Motor neuron (in vitro differentiated cells): Measurements from ENCODE around the gene MAP3K7. TPM values are rescaled to one million over a fixed set of nuclear protein-coding genes. Genes with fewer than 3 reads are reported as not detected.
A peak's percentile ranks its signal among the peaks of the same experiment; 100 is the strongest.

Source experiments
- ATAC-seq, 8 experiments: fragments of 200-7000 bp; cut with Tn5 transposase; replicated peaks in 6 of 8; 2 replicates each; pipeline ENCODE4 v1.8.0; 2021; ENCODE audit warnings: mild to moderate bottlenecking in 8 of 8, moderate library complexity in 8 of 8
- H3K27ac ChIP-seq, 2 donors: fragments of 250-450 bp; sonication (Bioruptor Pico); 2 replicates each; pipeline ENCODE4 v1.9.0; 2021; ENCODE audit warnings: antibody characterized with exemption in 2 of 2, mild to moderate bottlenecking in 2 of 2, moderate library complexity in 1 of 2
- H3K4me1 ChIP-seq, 2 donors: fragments of 250-450 bp; sonication (Bioruptor Pico); replicated peaks in 1 of 2; 2 replicates each; pipeline ENCODE4 v1.6.1; 2021; ENCODE audit warnings: antibody characterized with exemption in 2 of 2, mild to moderate bottlenecking in 2 of 2, moderate library complexity in 1 of 2
- H3K4me3 ChIP-seq, 5 donors: fragments of 250-450 bp; sonication (Bioruptor Pico); 2 replicates each; pipeline ENCODE4 v1.9.0; 2021; ENCODE audit warnings: antibody characterized with exemption in 5 of 5, mild to moderate bottlenecking in 5 of 5, moderate library complexity in 4 of 5
- WGBS, 10 experiments: fragments of 450-650 bp; shearing (Covaris generic); methylation state at CpG; one replicate each; pipeline ENCODE4 v1.0.0; 2022; 5-methylcytosine and 5-hydroxymethylcytosine counted together
- in situ Hi-C, 9 experiments: fragments of 400-800 bp; cut with MboI; loops; one replicate each; pipeline ENCODE4 v1.15.0; 2021; ENCODE audit warnings: low sequenced_read_pairs in 9 of 9, low pct_unique_long_range_greater_than_20kb in 2 of 9; ENCODE audit not compliant: unreplicated experiment in 9 of 9
- total RNA-seq, 8 experiments: library from RNA; unstranded; fragments of 300-600 nt; gene quantifications; 2 replicates each; pipeline versions ENCODE4 v1.2.3 to v1.2.4, GENCODE V29; 2022

Gene MAP3K7
- total RNA-seq, 8 experiments from 2014 or later, result 27.2 to 44.8 (median 37.2) TPM

GRCh38 chr6:90598192-90598951 lies 11.5 kb upstream of the MAP3K7 start:
- WGBS, 10 experiments, result 5 to 100% (median 79%) methylated on average over 1 to 4 of the region's 4 CpGs
- Histone ChIP-seq H3K27ac (no peak overlapping the region), H3K4me1 (no peaks in the 10 kb centered on the region), H3K4me3 (no peak overlapping the region)
- in situ Hi-C loops, result no loop called here
- ATAC-seq, result no peak

- 12 to 100% (median 58%) methylated on average over 3 to 5 of the region's 5 CpGs for WGBS, 10 experiments
Measured at GRCh38 chr6:90596967-90597539, 10.2 kb upstream of the MAP3K7 start.

GRCh38 chr6:90595854-90596253 lies 9.0 kb upstream of the MAP3K7 start:
- Histone ChIP-seq H3K4me1 (no peaks in the 10 kb centered on the region), H3K27ac (no peak overlapping the region), H3K4me3 (no peak overlapping the region)
- in situ Hi-C loops, result no loop called here
- WGBS, 10 experiments, result 0 to 67% (median 45%) methylated on average over 1 to 3 of the region's 3 CpGs; no CpG with 5 or more reads in 6 of the 10 experiments
- no peak for ATAC-seq

More at GRCh38 chr6:90596967-90597539, 10.2 kb upstream of the MAP3K7 start:
- ATAC-seq, result no peak
- no peak overlapping the region for H3K27ac ChIP-seq
- H3K4me3 ChIP-seq, result no peak overlapping the region
- in situ Hi-C loops, result no loop called here
- no peaks in the 10 kb centered on the region for H3K4me1 ChIP-seq

- WGBS, 10 experiments, result 0 to 7% (median 0%) methylated on average over 3 to 7 of the region's 18 CpGs; no CpG with 5 or more reads in 7 of the 10 experiments
- peak; percentile 38 to 53 (median 45) for ATAC-seq
- peak overlapping the region; percentile 86 to 96 (median 91) for H3K4me3 ChIP-seq
- peak overlapping the region; percentile 98 to 99 for H3K27ac ChIP-seq
- H3K4me1 ChIP-seq, result peaks cover 7 to 27% of the 10 kb centered on the region in 2 donors
- in situ Hi-C loops, result no loop called here
Measured at GRCh38 chr6:90586546-90586835, 381 bp downstream of the MAP3K7 start.

- no peak for ATAC-seq
- in situ Hi-C loops, result no loop called here
- H3K27ac ChIP-seq, result no peak overlapping the region
- 12 to 100% (median 80%) methylated on average over 2 of the region's 2 CpGs; no CpG with 5 or more reads in 1 of the 10 experiments for WGBS, 10 experiments
- H3K4me1 ChIP-seq, result peaks cover 7 to 33% of the 10 kb centered on the region in 2 donors
- peak overlapping the region in 2 of 5 donors; percentile 7 to 96 for H3K4me3 ChIP-seq
Measured at GRCh38 chr6:90584636-90585255, 2.1 kb downstream of the MAP3K7 start.

- no peak for ATAC-seq
- Histone ChIP-seq H3K4me3 (no peak overlapping the region), H3K27ac (no peak overlapping the region), H3K4me1 (peaks cover 7 to 33% of the 10 kb centered on the region in 2 donors)
- in situ Hi-C loops, result no loop called here
Measured at GRCh38 chr6:90583836-90584481, 2.9 kb downstream of the MAP3K7 start.

- Histone ChIP-seq H3K4me1 (peaks cover 7 to 33% of the 10 kb centered on the region in 2 donors), H3K4me3 (no peak overlapping the region), H3K27ac (no peak overlapping the region)
- in situ Hi-C loops, result no loop called here
- WGBS, 10 experiments, result 89 to 100% (median 100%) methylated on average over 1 to 2 of the region's 2 CpGs; no CpG with 5 or more reads in 3 of the 10 experiments
- no peak for ATAC-seq
Measured at GRCh38 chr6:90583179-90583835, 3.6 kb downstream of the MAP3K7 start.

GRCh38 chr6:90581146-90581545 lies 5.7 kb downstream of the MAP3K7 start:
- WGBS, 10 experiments, result 90 to 100% (median 100%) methylated on average over 1 of the region's 1 CpG; no CpG with 5 or more reads in 4 of the 10 experiments
- in situ Hi-C loops, result no loop called here
- Histone ChIP-seq H3K4me3 (no peak overlapping the region), H3K4me1 (peaks cover 7 to 31% of the 10 kb centered on the region in 2 donors), H3K27ac (no peak overlapping the region)
- no peak for ATAC-seq

GRCh38 chr6:90578894-90579549 lies 7.8 kb downstream of the MAP3K7 start:
- 17 to 100% (median 95%) methylated on average over 1 of the region's 1 CpG; no CpG with 5 or more reads in 2 of the 10 experiments for WGBS, 10 experiments

GRCh38 chr6:90575267-90575666 lies 11.6 kb downstream of the MAP3K7 start:
- Histone ChIP-seq H3K4me1 (no peaks in the 10 kb centered on the region), H3K27ac (no peak overlapping the region), H3K4me3 (no peak overlapping the region)
- in situ Hi-C loops, result no loop called here
- ATAC-seq, result no peak
- 50 to 80% (median 67%) methylated on average over 2 to 3 of the region's 3 CpGs; no CpG with 5 or more reads in 1 of the 10 experiments for WGBS, 10 experiments

More at GRCh38 chr6:90578894-90579549, 7.8 kb downstream of the MAP3K7 start:
- Histone ChIP-seq H3K4me1 (peaks cover 0 to 15% of the 10 kb centered on the region in 2 donors), H3K27ac (no peak overlapping the region), H3K4me3 (no peak overlapping the region)
- no peak for ATAC-seq
- in situ Hi-C loops, result no loop called here

GRCh38 chr6:90574610-90575009 lies 12.3 kb downstream of the MAP3K7 start:
- Histone ChIP-seq H3K4me1 (no peaks in the 10 kb centered on the region), H3K4me3 (no peak overlapping the region), H3K27ac (no peak overlapping the region)
- in situ Hi-C loops, result no loop called here
- peak in 2 of 8 experiments; percentile 25 to 27 for ATAC-seq
- WGBS, 10 experiments, result 17 to 100% (median 88%) methylated on average over 1 to 2 of the region's 2 CpGs; no CpG with 5 or more reads in 2 of the 10 experiments

GRCh38 chr6:90573624-90574023 lies 13.2 kb downstream of the MAP3K7 start:
- in situ Hi-C loops, result no loop called here
- WGBS, 10 experiments, result 83 to 100% (median 83%) methylated on average over 1 of the region's 1 CpG; no CpG with 5 or more reads in 5 of the 10 experiments
- no peak for ATAC-seq
- H3K4me1 ChIP-seq, result no peaks in the 10 kb centered on the region
- no peak overlapping the region for H3K4me3 ChIP-seq
- no peak overlapping the region for H3K27ac ChIP-seq
